DMS53 (cell line): ENCODE results near the gene DCTN2.
"Not testable (repeated sequence)": the region's sequence is repeated elsewhere in the genome, so short reads cannot be mapped to it uniquely, and the experiment has no call there.

ENCODE experiments used
- DNase-seq: peaks from one replicate; lab custom pipeline; 2025; lab: John Stamatoyannopoulos, UW

The DCTN2 gene

DNA sequence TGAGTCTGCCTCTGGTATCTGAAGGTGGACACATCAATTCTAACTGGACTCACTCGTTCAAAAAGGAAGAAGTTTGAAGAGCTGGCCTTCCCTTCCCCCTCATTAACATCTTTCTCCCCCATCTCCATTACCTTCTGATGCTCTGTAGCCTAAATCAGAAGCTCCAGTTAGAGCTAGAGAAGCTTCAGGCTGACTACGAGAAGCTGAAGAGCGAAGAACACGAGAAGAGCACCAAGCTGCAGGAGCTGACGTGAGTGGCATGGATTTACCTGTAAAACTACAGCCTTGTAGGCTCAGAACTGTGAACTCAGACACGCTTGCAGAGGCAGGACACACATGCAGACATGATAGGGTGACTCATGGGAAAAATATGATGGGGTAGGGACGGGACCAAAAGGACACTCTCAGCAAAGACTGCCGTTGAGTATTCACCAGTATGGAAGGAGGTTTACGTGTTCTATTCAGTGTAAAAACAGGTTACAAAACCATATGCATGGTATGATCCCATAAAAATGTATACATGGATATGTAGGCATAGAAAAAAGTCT lies 29.7 kb upstream of the DCTN2 start:
- DNase-seq: no peak

DNA sequence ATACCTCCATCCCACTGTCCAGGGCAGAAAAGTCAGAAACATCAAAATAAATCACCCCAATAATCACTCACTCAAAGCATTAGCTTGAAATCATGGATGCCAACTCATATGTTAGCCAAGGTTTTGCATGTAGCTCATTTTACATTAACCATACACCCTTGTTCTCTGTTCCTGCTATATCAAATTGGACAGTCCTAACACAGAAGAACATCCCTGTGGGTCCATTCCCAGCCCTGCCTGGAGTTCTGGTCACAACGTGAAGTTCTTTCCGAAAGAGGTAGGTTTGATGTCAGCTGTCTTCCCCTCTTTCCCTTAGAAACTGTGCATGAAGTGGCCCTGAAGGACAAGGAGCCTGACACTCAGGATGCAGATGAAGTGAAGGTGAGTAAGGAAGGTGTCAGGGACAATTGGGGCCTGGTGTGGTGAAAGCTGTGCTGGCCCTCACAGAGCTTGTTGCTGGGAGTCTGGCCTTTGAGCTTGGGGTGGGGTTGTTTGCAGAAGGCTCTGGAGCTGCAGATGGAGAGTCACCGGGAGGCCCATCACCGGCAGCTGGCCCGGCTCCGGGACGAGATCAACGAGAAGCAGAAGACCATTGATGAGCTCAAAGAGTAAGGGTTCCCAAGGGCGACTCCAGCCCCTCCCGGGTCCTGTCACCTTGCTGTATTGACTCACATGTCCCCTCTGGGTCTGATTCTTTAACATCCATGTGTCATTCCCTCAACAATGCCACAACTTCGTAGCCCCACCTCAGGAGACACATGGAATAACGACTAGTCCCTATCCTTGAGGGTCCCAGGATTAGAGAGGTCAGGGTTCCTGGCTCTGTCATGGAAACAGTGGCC lies 29.0 kb upstream of the DCTN2 start:
- DNase-seq: peak; percentile 45

DNA sequence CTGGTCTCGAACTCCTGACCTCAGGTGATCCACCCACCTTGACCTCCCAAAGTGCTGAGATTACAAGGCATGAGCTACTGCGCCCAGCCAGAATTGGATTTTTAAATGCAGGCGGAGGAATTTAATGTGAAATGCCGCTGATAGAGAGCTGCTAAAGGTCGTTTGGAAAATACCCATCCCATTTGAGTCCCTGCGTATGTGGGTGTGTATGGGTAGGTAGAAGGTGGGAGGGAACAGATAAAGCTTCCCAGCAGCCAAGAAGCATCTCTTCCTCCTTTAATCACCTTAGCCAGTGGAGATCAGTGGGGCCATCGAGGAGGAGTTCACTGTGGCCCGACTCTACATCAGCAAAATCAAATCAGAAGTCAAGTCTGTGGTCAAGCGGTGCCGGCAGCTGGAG lies 27.8 kb upstream of the DCTN2 start:
- no peak for DNase-seq

DNA sequence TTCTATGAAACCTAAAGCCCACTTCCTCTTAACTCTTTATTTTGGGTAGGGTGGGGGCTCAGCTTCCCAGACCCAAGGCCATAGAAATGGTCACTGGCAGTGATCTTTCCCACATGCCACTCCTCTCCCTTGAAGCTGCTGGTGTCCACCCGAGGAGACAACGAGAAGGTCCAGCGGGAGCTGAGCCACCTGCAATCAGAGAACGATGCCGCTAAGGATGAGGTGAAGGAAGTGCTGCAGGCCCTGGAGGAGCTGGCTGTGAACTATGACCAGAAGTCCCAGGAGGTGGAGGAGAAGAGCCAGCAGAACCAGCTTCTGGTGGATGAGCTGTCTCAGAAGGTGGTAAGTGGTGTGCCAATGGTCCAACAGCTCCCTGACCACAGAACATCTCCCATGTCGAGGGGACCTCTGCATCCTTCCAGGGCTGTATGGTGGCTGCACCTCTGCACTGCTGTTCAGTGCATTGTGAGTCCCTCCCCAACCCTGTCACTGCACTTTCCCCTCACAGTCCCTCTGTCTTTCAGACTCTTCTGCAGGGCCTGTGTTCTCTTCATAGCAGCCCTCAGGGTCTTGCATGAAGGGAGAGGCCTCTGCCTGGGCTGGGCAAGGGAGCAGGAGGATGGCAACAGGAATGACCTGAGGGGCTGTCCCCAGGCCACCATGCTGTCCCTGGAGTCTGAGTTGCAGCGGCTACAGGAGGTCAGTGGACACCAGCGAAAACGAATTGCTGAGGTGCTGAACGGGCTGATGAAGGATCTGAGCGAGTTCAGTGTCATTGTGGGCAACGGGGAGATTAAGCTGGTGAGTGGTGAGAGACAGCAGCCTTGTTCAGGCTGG lies 25.2 kb upstream of the DCTN2 start:
- no peak for DNase-seq

DNA sequence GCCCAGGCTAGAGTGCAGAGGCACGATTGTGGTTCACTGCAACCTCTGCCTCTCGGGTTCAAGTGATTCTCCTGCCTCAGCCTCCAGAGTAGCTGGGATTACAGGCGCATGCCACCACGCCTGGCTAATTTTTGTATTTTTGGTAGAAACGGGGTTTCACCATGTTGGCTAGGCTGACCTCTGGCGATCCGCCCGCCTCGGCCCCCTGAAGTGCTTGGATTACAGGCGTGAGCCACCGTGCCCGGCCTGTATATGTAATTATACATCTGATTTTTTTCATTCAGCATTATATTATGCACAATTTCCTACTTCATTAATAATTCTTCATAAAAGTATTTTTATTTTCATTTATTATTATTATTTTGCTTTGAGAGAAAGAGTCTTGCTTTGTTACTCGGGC lies 23.4 kb upstream of the DCTN2 start:
- DNase-seq: not testable (repeated sequence)

DNA sequence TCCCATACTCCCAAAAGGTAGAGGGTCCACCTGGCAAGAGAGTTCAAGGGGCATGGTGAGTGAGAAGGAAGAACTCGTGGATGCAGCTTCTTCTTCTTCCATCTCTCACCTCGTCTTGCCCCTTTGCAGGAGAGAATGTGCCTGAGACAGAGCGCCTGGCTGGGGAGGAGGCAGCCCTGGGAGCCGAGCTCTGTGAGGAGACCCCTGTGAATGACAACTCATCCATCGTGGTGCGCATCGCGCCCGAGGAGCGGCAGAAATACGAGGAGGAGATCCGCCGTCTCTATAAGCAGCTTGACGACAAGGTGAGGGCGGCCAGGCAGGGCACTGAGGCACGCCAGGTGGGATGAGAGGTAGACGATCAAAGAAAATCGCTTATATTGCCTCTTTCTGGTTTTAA lies 22.9 kb upstream of the DCTN2 start:
- no peak for DNase-seq

DNA sequence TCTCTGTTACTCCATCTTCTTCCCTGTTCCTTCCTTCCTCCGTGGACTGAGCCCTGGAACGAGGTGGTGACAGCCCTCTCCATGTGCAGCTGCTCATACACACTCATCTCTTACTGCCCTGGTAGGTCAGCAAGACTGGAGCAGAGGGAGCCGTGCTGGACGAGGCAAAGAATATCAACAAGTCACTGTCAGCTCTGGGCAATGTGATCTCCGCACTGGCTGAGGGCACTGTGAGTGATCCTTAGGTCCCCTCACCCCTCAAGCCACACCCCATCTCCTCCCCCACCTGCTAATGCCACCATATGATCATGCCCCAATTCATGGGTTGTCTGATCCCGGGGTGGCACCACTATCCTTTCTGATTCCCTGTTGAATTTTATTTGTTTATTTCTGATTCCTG lies 21.8 kb upstream of the DCTN2 start:
- no peak for DNase-seq

DNA sequence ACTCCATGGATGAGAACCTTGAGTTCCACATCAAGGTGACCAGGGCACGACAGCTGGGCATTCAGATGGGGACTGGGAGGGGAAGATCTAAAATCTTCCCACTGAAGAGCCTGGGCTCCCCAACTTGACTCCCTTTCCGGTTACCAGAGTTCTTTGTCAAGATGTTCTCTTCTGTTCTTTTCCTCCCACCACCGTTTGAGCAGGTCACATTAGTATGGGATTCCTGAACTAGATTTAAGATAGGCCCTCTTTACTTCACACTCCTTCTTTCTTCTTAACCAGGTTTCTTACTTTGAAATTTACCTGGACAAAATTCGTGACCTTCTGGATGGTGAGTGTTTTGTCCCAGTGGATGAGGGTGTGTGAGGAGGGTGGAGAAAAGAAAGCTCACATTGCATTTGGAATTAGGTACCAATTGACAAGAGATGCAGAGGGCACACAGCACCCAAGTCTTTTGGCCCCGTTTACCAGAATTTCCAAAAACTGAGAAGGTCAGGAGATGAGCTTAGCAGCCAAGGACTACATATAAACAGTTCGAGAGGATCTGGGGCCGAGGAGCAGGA lies 17.3 kb upstream of the DCTN2 start:
- no peak for DNase-seq

DNA sequence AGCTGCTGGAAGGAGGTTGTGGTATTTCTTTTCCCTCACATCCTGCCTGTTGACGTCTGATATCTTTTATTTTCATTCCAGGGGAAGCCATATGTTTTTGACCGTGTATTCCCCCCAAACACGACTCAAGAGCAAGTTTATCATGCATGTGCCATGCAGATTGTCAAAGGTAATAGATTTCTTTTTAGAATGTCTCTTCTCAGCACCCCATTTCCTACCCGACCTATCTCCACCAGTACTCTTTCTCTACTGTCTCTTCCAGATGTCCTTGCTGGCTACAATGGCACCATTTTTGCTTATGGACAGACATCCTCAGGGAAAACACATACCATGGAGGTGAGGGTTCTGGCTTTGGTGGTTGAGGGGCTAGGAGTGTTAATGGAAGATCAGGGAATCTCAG lies 16.4 kb upstream of the DCTN2 start:
- DNase-seq: no peak

DNA sequence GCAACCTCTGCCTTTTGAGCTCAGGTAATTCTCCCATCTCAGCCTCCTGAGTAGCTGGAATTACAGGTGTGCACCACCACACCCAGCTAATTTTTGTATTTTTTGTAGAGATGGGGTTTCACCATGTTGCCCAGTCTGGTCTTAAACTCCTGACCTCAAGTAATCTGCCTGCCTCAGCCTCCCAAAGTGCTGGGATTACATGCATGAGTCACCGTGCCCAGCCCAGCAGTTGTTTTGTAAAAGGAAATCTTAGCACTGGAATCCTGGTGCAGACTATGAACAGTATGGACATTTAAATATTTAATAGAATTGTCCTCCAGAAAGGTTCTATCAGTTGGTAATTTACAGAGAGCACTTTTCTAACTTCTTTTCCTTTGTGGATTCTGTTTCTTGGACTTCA lies 14.1 kb upstream of the DCTN2 start:
- DNase-seq: not testable (repeated sequence)

DNA sequence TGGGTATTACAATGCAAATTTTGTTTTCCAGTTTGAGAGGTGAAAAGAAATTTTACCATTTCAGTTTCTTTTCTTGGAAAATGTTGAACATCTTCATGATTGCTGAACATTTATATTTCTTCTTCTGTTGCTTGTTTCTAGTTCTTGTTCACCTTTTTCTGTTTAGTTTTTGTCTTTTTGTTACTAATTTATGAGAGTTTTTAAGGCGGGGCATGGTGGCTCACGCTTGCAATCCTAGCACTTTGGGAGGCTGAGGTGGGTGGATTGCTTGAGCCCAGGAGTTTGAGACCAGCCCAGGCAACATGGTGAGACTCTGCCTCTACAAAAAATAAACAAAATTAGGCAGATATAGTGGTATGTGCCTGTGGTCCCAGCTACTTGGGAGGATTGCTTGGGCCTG lies 13.5 kb upstream of the DCTN2 start:
- DNase-seq: no peak

DNA sequence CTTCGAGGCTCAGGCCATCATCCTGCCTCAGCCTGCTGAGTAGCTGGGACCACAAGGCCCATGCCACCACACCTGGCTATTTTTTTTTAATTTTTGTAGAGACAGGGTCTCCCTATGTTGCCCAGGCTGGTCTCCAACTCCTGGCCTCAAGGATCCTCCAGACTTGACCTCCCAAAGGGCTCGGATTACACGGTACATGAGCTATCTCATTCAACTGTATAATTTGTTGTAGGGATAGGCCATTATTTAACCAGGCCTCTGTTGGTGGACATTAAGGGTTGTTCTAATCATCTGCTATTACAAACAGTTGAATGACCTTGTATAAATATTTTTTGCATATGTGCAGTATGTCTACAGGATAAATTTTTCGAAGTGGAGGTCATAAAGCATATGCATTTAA lies 11.9 kb upstream of the DCTN2 start:
- no peak for DNase-seq

DNA sequence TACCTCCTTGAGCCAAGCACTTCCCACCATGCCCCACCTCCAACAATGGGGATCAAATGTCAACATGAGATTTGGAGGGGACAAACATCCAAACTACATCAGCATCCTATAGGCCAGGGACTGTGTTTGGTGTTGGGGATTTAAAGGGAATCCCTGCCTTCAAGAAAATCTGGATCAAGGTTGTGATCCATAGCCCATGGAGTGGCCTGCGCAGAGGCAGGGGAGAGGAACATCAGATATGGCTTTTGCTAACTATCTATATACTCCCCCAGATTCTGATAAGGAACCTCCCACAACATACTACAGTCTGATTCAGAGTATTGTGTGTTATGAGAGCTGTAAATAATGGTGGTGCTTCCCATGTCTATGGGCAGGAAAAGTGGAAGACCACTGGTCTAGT lies 7.9 kb upstream of the DCTN2 start:
- DNase-seq: no peak

DNA sequence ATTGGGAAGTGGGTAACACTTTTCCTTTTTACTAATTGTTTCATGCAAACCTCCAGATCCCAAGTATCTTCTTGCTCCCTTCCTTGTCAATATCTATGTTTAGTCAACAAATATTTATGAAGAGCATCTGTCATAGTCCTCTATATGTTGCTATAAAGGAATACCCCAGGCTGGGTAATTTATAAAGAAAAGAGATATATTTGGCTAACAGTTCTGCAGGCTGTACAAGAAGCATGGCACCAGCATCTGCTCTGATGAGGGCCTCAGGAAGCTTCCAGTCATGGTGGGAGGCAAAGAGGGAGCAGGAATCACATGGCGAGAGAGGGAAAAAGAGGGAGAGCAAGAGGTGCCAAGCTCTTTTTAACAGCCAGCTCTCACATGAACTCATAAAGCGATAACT lies 7.5 kb upstream of the DCTN2 start:
- no peak for DNase-seq

DNA sequence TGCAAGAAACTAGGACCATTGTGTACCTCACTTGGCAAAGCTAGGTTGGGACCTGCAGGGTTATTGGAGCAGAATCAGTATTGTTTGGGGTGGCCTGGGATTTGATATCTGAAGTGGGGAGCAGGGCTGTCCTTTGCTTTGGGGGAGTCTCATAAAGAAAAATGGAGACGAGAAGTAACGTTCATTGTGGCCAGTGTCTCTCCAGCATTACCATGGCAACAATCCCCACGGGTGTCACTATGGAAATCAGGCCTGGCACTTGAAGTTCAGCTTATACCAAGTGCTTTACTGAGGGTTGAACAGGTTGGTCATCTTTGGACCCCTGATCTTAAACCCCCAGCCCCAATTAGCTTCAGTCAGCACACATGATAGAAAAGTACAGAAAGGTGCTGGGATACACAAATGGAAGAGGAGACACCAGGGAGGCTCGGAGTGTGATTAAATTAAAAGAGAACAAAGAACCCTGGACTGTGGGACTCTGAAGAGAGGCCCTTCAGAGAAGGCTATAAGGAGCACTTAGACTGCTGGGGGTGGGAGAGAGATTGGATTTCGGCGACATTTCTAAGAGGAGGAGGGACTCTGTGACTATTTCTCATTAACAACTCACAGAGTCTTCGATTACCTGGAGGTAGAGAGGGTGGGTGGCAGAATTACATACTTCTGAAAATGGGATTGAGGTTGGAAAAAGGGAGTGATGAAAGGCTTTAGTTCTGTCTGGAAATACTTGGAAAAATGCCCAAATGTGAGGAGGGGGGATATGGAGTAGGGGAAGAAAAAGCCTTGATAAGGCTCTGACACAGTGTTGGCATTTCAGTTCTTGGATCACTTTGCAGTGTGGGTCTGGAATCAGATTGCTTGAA lies 6.6 kb upstream of the DCTN2 start:
- DNase-seq: no peak

DNA sequence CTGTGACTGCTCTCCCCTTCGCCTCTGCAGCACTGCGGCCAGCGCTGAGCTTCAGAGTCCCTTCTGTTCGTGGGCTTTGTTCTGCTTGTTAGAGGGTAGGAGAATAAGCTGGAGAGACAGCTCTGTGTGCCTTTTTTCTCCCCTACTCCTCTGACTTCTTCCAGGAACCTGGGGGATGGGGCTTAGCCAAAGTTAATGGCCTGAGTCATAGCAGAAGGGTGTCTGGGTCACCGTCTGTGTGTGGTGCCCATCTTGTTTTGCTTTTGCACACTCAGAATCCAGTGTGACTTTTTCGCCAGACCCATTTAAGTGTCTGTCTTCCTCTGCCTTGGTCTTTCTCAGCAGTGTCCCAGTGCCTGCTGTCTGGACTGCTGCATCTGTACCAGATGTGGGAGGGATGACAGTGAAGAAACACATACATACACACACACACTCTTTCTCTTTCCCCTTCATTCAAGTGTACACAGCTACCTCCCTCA lies 5.9 kb upstream of the DCTN2 start:
- DNase-seq: no peak

DNA sequence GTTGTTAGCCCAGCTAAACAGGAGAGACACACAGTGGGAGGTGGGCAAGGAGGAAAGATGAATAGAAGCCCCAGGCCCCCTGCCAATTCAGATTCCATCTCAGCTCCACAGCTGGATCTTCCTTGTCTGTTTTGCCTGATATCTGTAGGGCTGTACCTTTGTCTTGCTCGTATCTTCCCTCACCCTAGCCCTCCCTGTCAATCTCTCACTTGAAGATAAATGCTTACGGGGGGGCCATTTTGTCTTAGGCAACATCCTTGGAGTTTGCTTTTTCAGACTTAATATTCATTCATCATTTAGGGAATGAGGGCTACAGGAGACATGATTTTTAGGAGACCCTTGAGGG lies 5.3 kb upstream of the DCTN2 start:
- no peak for DNase-seq

DNA sequence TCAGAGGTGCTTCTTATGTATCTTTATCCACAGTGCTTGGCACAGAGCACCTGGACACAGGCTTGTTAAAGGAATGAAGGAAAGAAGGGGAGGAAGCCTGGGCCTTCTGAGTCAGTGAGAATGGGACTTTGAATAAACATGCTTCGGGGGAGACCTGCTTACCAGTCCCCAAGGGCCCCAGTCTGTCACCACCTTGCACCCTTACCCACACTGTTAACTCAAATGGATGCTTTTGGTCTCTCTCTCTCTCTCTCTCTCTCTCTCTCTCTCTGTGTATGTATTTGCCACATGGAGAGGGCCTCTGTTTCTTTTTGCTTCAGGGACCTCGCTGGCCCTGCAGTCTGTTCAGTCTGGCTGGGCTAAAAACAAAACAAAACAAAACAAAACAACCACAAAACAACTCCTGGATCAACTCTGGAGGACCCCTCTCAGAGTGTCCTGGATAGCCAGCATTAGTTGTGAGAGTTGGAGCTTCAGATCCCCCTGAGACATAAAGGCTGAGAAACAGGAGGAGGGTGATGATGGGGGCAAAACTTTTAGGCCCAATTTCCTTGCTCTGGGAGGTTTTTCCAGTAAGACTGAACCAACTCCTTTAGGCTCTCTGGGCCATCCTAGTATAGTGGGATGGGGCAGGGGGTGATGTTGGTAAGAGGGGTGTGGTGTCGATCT lies 4.8 kb upstream of the DCTN2 start:
- no peak for DNase-seq

DNA sequence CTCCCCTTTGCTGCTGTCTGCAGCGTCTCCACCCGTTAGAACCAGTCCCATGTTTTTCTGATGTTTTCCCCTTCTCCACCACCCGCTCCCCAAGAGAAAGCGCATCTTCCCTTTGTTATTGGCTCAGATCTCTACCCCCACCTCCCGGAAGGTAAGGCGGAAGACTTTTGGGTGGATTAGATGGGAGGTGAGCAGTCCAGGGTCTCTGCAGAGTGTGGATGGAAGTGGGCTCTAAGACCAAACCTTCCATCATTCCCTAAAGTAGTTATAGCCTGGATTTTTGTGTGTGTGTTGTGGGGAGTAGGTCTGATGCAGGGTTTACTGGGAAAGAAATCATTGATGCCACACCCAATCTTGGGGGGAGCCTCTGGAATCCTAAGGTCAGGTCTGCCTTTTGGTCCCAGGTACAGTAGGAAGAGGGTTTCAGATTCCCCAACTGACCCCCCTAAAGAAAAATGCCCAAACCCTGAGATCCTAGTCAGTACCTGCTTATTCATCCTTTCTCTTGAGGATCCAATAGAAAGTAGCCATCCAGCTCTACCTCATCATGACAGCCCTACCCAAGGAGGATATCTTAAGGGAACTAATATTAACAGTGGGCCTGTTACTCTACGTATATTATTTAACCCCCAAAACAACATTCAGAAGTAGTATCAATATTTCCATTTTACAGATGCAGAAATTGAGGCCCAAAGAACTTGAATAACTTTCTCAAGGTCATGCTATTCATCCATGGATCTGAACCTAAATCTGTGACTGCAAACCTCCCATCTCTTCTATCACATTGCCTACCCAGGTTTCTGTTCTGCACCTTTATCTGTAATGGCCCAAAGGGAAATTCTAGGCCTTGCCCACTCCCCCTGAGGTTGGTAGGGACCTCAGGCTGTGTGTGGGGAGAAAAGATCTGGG lies 3.9 kb upstream of the DCTN2 start:
- no peak for DNase-seq
